ENCODE data around the gene ADA. TPM values are rescaled to one million over a fixed set of nuclear protein-coding genes. Genes with fewer than 3 reads are reported as not detected.
A peak's percentile ranks its signal among the peaks of the same experiment; 100 is the strongest.

Gene ADA
- total RNA-seq, 1 donor from 2014 or later: 67.5 TPM

- no peak for FAIRE-seq
- Histone ChIP-seq H3K4me1 (ENCODE audit: insufficient read depth, low read length) (peaks cover 16% of the 10 kb centered on the region), H3K79me2 (ENCODE audit: insufficient read depth, low read length) (peaks cover 5% of the 10 kb centered on the region), H3K9me3 (ENCODE audit: insufficient read depth, low read depth, low read length) (no peaks in the 10 kb centered on the region), H3K9ac (ENCODE audit: low read length) (no peak overlapping the region), H2AFZ (ENCODE audit: low read depth, low read length) (no peak overlapping the region), H3K27me3 (ENCODE audit: insufficient read depth, low read length) (no peaks in the 10 kb centered on the region), H3K4me3 (ENCODE audit: insufficient read depth, low read depth, low read length) (no peak overlapping the region), H4K20me1 (ENCODE audit: insufficient read depth, low read length) (no peaks in the 10 kb centered on the region), H3K36me3 (ENCODE audit: insufficient read depth, low read length) (no peaks in the 10 kb centered on the region), H3K4me2 (ENCODE audit: low read length) (no peak overlapping the region), H3K27ac (ENCODE audit: low read depth, low read length) (no peak overlapping the region)
- peak; percentile 33 for DNase-seq (ENCODE audit: low read depth)
- no peak overlapping the region for H3K4me3 Mint-ChIP-seq (ENCODE audit: unreplicated experiment)
- H3K9me3 Mint-ChIP-seq (ENCODE audit: unreplicated experiment): no peaks in the 10 kb centered on the region
- peaks cover 24% of the 10 kb centered on the region for H3K4me1 Mint-ChIP-seq (ENCODE audit: low read depth, unreplicated experiment)
- H3K27ac Mint-ChIP-seq (ENCODE audit: unreplicated experiment): no peak overlapping the region
- H3K36me3 Mint-ChIP-seq (ENCODE audit: low read depth, unreplicated experiment): peaks cover 14% of the 10 kb centered on the region
- H3K27me3 Mint-ChIP-seq (ENCODE audit: low read depth, unreplicated experiment): no peaks in the 10 kb centered on the region
- TF ChIP-seq CTCF (IDR thresholded peaks at IDR 0.05; ENCODE audit: insufficient read depth, low read depth, low read length): no peak
- no peak for TF ChIP-seq EZH2 (IDR thresholded peaks at IDR 0.05; ENCODE audit: insufficient read depth, low read length)
Observed at GRCh38 chr20:44587035-44587980, 64.2 kb downstream of the ADA start.

- no peaks in the 10 kb centered on the region for H3K27me3 Mint-ChIP-seq (ENCODE audit: low read depth, unreplicated experiment)
- no peaks in the 10 kb centered on the region for H3K9me3 Mint-ChIP-seq (ENCODE audit: unreplicated experiment)
- peaks cover 5% of the 10 kb centered on the region for H3K79me2 ChIP-seq (ENCODE audit: insufficient read depth, low read length)
- no peak for TF ChIP-seq CTCF (IDR thresholded peaks at IDR 0.05; ENCODE audit: insufficient read depth, low read depth, low read length)
- TF ChIP-seq EZH2 (IDR thresholded peaks at IDR 0.05; ENCODE audit: insufficient read depth, low read length): no peak
- H3K4me3 Mint-ChIP-seq (ENCODE audit: unreplicated experiment): no peak overlapping the region
- H3K27me3 ChIP-seq (ENCODE audit: insufficient read depth, low read length): no peaks in the 10 kb centered on the region
- H3K9ac ChIP-seq (ENCODE audit: low read length): no peak overlapping the region
- no peak overlapping the region for H3K27ac ChIP-seq (ENCODE audit: low read depth, low read length)
- H3K36me3 Mint-ChIP-seq (ENCODE audit: low read depth, unreplicated experiment): peaks cover 14% of the 10 kb centered on the region
- DNase-seq (ENCODE audit: low read depth) (peak; percentile 10), FAIRE-seq (no peak)
- no peak overlapping the region for H3K4me3 ChIP-seq (ENCODE audit: insufficient read depth, low read depth, low read length)
- H3K9me3 ChIP-seq (ENCODE audit: insufficient read depth, low read depth, low read length): no peaks in the 10 kb centered on the region
- peaks cover 29% of the 10 kb centered on the region for H3K4me1 Mint-ChIP-seq (ENCODE audit: low read depth, unreplicated experiment)
- H3K4me2 ChIP-seq (ENCODE audit: low read length): no peak overlapping the region
- no peak overlapping the region for H2AFZ ChIP-seq (ENCODE audit: low read depth, low read length)
- no peaks in the 10 kb centered on the region for H4K20me1 ChIP-seq (ENCODE audit: insufficient read depth, low read length)
- no peak overlapping the region for H3K27ac Mint-ChIP-seq (ENCODE audit: unreplicated experiment)
- no peaks in the 10 kb centered on the region for H3K36me3 ChIP-seq (ENCODE audit: insufficient read depth, low read length)
- peaks cover 25% of the 10 kb centered on the region for H3K4me1 ChIP-seq (ENCODE audit: insufficient read depth, low read length)
Observed at GRCh38 chr20:44586289-44586911, 65.1 kb downstream of the ADA start.
